Spinal cord (tissue), 10 donors: ENCODE data around the gene TRMT112. TPM values are rescaled to one million over a fixed set of nuclear protein-coding genes. Genes with fewer than 3 reads are reported as not detected.
A peak's percentile ranks its signal among the peaks of the same experiment; 100 is the strongest.

Experiments used
- DNase-seq, 6 donors: peaks; one replicate each; pipeline versions ENCODE4 v3.0.0 to v3.0.0-alpha.2; 2013 to 2015; ENCODE audit warnings: low spot score in 6 of 6, low read depth in 4 of 6
- H3K27ac ChIP-seq: one replicate; pipeline ENCODE4 v1.5.1; 2013; ENCODE audit warnings: low read depth, low read length, control low read depth
- H3K27me3 ChIP-seq: one replicate; pipeline ENCODE4 v1.6.1; 2013; ENCODE audit warnings: low read length; ENCODE audit not compliant: control insufficient read depth, insufficient read depth
- H3K36me3 ChIP-seq: one replicate; pipeline ENCODE4 v1.6.1; 2013; ENCODE audit warnings: low read length; ENCODE audit not compliant: control insufficient read depth, insufficient read depth
- H3K4me1 ChIP-seq: one replicate; pipeline ENCODE4 v1.6.1; 2013; ENCODE audit warnings: low read length; ENCODE audit not compliant: control insufficient read depth, insufficient read depth
- H3K4me3 ChIP-seq: one replicate; pipeline ENCODE4 v1.5.1; 2013; ENCODE audit warnings: low read depth, low read length, control low read depth
- H3K9me3 ChIP-seq: one replicate; pipeline ENCODE4 v1.6.1; 2013; ENCODE audit warnings: low read length; ENCODE audit not compliant: control insufficient read depth, insufficient read depth
- WGBS: methylation state at CpG from one replicate; pipeline ENCODE4 v1.1.5; 2013; ENCODE audit warnings: missing lambda C conversion rate; ENCODE audit not compliant: insufficient coverage; 5-methylcytosine and 5-hydroxymethylcytosine counted together
- polyA plus RNA-seq, 2 donors: library from polyadenylated mRNA; unstranded; fragments of 120-200 nt; gene quantifications; one replicate each; pipeline ENCODE4 v1.2.1, GENCODE V29; 2013; ENCODE audit not compliant: insufficient read length in 2 of 2
- total RNA-seq, 2 donors: library from RNA; depleted of rRNA in 1 of 2; stranded (reverse); fragments of 120-200 nt in 1 of 2; fragments of >200 nt in 1 of 2; gene quantifications; one replicate each; pipeline versions ENCODE4 v1.2.3 to v1.2.4, GENCODE V29; 2013 to 2014
- donor health status: healthy.

Gene TRMT112
- total and polyA plus RNA-seq, 4 donors, result 84.2 to 343 (median 143) TPM

GRCh38 chr11:64289002-64289564 is 28.3 kb downstream of the TRMT112 start:
- no peak for DNase-seq
- Histone ChIP-seq H3K27ac (no peak overlapping the region), H3K4me1 (peaks cover 53% of the 10 kb centered on the region), H3K9me3 (no peaks in the 10 kb centered on the region), H3K36me3 (peaks cover 33% of the 10 kb centered on the region), H3K27me3 (peaks cover 29% of the 10 kb centered on the region), H3K4me3 (no peak overlapping the region)
- WGBS, result 91% methylated on average over 13 of the region's 13 CpGs

- no peak for DNase-seq
- peaks cover 37% of the 10 kb centered on the region for H3K36me3 ChIP-seq
- H3K4me3 ChIP-seq, result no peak overlapping the region
- peaks cover 25% of the 10 kb centered on the region for H3K27me3 ChIP-seq
- H3K4me1 ChIP-seq, result peaks cover 57% of the 10 kb centered on the region
- WGBS, result 82% methylated on average over 9 of the region's 9 CpGs
- H3K9me3 ChIP-seq, result no peaks in the 10 kb centered on the region
- H3K27ac ChIP-seq, result no peak overlapping the region
Measured at GRCh38 chr11:64288353-64288750, 29.0 kb downstream of the TRMT112 start.

- 96% methylated on average over 33 of the region's 33 CpGs for WGBS
- Histone ChIP-seq H3K4me3 (no peak overlapping the region), H3K27me3 (peaks cover 19% of the 10 kb centered on the region), H3K27ac (no peak overlapping the region), H3K36me3 (peaks cover 41% of the 10 kb centered on the region), H3K4me1 (peaks cover 56% of the 10 kb centered on the region), H3K9me3 (no peaks in the 10 kb centered on the region)
- no peak for DNase-seq
Measured at GRCh38 chr11:64287676-64288352, 29.5 kb downstream of the TRMT112 start.

GRCh38 chr11:64286801-64287159 is 30.6 kb downstream of the TRMT112 start:
- H3K27me3 ChIP-seq, result peaks cover 14% of the 10 kb centered on the region
- H3K9me3 ChIP-seq, result no peaks in the 10 kb centered on the region
- H3K4me3 ChIP-seq, result no peak overlapping the region
- no peak overlapping the region for H3K27ac ChIP-seq
- H3K4me1 ChIP-seq, result peaks cover 50% of the 10 kb centered on the region
- no peak for DNase-seq
- peaks cover 51% of the 10 kb centered on the region for H3K36me3 ChIP-seq
- WGBS, result 88% methylated on average over 9 of the region's 9 CpGs

- peaks cover 11% of the 10 kb centered on the region for H3K27me3 ChIP-seq
- no peak for DNase-seq
- H3K9me3 ChIP-seq, result no peaks in the 10 kb centered on the region
- 30% methylated on average over 29 of the region's 40 CpGs for WGBS
- H3K27ac ChIP-seq, result peak overlapping the region; percentile 69
- peaks cover 57% of the 10 kb centered on the region for H3K36me3 ChIP-seq
- H3K4me3 ChIP-seq, result peak overlapping the region; percentile 74
- peaks cover 48% of the 10 kb centered on the region for H3K4me1 ChIP-seq
Measured at GRCh38 chr11:64285885-64286800, 31.2 kb downstream of the TRMT112 start.

DNA sequence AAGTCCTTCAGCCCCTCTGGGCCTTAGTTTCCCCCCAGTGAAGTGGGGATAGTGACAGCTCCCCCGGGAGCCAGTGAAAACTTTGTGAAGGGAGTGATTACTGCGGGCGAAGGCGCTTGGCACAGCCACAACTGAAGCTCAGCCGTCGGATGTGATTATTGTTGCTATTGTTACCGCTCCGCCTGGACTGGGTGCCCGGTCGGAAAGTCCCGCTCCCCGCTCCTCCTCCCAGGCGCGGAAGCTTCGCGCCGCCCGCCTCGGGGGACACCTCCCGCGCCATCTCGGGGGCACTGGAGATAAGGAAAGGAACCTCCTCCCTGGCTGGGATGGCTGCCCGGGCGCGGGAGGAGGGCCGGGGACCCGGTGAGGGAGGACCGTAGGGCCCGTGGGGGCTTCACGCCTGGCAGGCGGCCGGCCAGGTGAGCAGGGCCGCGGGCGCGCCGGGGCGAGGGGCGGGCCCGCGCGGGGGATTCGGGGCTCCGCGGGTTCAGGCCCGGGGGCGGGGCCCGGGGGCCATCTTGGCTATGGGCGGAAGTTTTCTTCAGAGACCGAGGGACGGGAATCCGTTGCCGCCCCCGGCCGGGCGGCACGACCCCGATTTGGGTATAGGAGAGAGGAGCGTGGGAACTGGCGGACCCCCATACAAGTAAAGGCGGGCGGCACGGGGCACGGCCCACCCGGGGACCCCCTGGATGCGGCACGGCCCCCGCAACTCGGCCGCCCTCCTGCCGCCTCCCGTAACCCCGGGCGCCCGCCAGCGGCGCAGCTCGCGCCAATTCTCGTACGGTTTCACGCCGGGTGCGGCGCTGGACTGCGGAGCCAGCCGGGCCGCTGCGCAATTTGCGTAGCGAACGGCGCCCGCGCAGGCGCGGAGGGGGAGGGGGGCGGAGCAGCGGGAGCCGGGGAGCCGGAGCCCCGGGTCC is 32.1 kb downstream of the TRMT112 start, which contains the start of gene GPR137:
Gene GPR137 (plus strand): TSS at position 887 of the 923 bp plus-strand sequence. CDS start 677 bp downstream, outside the sequence.
- DNase-seq, result peak; percentile 75 to 96 (median 79)
- Histone ChIP-seq H3K4me1 (peaks cover 42% of the 10 kb centered on the region), H3K9me3 (no peaks in the 10 kb centered on the region), H3K27me3 (peaks cover 2% of the 10 kb centered on the region), H3K27ac (peak within 1 kb of the TSS; percentile 99), H3K36me3 (peaks cover 60% of the 10 kb centered on the region), H3K4me3 (peak within 1 kb of the TSS; percentile 74)
- WGBS, result 0% methylated on average over 102 of the region's 102 CpGs

DNA sequence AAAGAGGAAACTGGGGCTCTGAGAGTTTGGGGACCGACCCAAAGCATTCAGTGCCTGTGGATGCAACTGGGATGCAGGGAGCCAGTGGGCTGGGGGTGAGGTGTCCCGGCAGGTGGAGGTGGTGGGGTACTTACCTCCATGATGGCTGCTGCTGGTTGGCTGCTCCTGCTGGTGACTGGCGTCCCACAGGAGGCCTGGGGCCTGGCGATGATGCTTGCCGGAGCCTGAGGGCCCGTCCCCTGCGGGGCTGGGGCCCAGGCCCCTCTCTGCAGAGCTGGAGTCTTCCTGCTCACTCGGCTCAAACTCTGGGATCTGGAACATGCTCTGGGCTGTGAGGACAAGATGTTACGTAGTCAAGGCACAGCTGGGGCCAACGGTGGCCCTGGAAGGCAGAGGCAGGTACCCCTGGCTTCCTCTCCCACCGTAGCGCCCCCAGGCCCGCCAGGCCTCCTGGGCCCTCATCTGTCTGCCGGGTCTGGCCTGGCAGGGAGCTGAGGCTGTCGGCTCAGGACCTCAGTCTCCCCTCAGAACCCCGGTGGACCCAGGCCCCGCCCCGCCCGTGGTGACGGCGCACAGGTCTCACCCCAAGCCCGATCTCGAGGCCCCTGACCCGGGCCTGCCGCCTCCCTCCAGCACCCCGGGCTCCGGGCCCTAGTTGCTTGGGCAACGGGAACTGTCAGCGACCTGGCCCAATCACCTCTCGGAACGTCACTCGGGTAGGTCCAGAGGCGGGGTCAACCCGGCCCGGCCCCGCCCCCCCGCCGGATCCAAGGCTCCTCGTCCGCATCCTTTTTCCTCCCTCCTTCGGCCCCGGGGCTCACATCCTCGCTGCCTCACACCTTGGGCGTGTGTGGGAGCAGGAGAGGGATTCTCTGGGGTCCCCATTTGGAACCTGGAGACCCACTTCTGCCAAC is 33.1 kb downstream of the TRMT112 start, which contains the start of gene BAD:
Gene BAD (minus strand): TSS at position 618 of the 914 bp plus-strand sequence. CDS start 297 bp downstream, at position 321.
- Histone ChIP-seq H3K27me3 (no peaks in the 10 kb centered on the region), H3K4me3 (peak within 1 kb of the TSS; percentile 74), H3K9me3 (no peaks in the 10 kb centered on the region), H3K4me1 (peaks cover 42% of the 10 kb centered on the region), H3K27ac (peak within 1 kb of the TSS; percentile 99), H3K36me3 (peaks cover 64% of the 10 kb centered on the region)
- peak; percentile 82 to 98 (median 90) for DNase-seq
- 5% methylated on average over 33 of the region's 44 CpGs for WGBS

DNA sequence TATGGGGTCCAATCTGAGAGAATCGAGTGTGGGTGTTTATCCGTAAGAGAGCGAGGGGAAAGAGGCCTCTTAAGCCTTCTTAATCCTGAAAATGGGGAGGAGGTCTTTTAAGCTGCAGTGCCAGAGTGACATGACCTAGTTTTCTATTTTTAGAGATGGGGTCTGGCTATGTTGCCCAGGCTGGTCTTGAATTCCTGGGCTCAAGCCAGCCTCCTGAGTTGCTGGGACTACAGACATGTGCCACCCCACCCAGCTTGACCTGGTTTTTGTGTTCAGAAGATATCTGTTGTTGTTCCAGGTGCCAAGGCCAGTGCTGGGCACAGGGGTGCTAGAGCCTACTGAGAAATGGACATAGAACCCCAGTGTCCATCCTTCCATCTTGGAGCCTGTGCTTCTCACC is 34.3 kb downstream of the TRMT112 start:
- WGBS, result 96% methylated on average over 3 of the region's 3 CpGs
- Histone ChIP-seq H3K36me3 (peaks cover 62% of the 10 kb centered on the region), H3K9me3 (no peaks in the 10 kb centered on the region), H3K27ac (no peak overlapping the region), H3K27me3 (no peaks in the 10 kb centered on the region), H3K4me1 (peaks cover 37% of the 10 kb centered on the region), H3K4me3 (no peak overlapping the region)
- DNase-seq, result no peak
